ENCODE measurements around the gene FRMPD4. TPM values are rescaled to one million over a fixed set of nuclear protein-coding genes. Genes with fewer than 3 reads are reported as not detected.

The FRMPD4 gene
- total and polyA plus RNA-seq, 2 experiments from 2014 or later = 0.19 to 0.80 TPM

GRCh38 chrX:12581546-12581945, 443.3 kb downstream of the FRMPD4 start (continued):
- TF ChIP-seq EZH2 (IDR thresholded peaks at IDR 0.05; ENCODE audit: low read depth, unreplicated experiment) = no peak

DNA sequence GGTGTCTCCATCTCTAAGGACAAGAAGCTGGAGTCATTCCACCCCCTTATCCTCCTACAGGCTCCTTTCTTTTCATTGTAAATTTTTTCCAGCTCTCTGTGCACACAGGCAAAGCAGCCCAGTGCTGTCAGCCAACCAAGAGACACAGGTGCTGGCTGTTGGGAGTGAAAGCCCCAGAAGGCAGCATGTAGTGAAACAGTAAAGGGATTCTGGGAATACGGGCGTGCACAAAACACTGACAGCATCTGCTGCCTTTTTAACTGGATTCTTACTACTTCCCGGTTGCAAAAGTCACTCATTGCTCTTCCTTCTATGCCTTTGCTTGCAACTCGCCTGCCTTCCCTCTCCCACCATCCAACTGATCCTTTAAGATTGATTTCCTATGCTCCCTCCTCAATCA, 444.4 kb downstream of the FRMPD4 start:
- H3K9me2 ChIP-seq (ENCODE audit: insufficient read depth) = no peaks in the 10 kb centered on the region
- no peak overlapping the region for H3K4me3 Mint-ChIP-seq
- H3F3A ChIP-seq (replicated peaks; ENCODE audit: low read depth) = no peaks in the 10 kb centered on the region
- H4K20me1 ChIP-seq (replicated peaks; ENCODE audit: insufficient read depth) = no peaks in the 10 kb centered on the region
- ATAC-seq (no peak), DNase-seq (ENCODE audit: low spot score) (no peak)
- no peak overlapping the region for H3K4me2 ChIP-seq
- H3K4me1 Mint-ChIP-seq = peaks cover 4% of the 10 kb centered on the region; the same call in 2 of the 3 replicates
- H3K27ac ChIP-seq (ENCODE audit: low read depth) = no peak overlapping the region
- no peaks in the 10 kb centered on the region for H3K79me2 ChIP-seq (replicated peaks; ENCODE audit: insufficient read depth)
- no peak overlapping the region for H3K4me3 ChIP-seq
- H3K27ac Mint-ChIP-seq = no peak overlapping the region
- no peaks in the 10 kb centered on the region for H3K36me3 Mint-ChIP-seq (ENCODE audit: low read depth)
- no peaks in the 10 kb centered on the region for H3K4me1 ChIP-seq (ENCODE audit: insufficient read depth)
- TF ChIP-seq NANOG (IDR thresholded peaks at IDR 0.05; ENCODE audit: borderline replicate concordance) = no peak
- TF ChIP-seq CTCF (conservative IDR thresholded peaks at IDR 0.05; ENCODE audit: low read depth in 2 of 2) = no peak
- TF ChIP-seq REST (IDR thresholded peaks at IDR 0.05; ENCODE audit: unreplicated experiment) = no peak
- no peak for TF ChIP-seq CREB1 (CRISPR knock-in tag; IDR thresholded peaks at IDR 0.05; ENCODE audit: low read depth)
- no peak for TF ChIP-seq JUNB (IDR thresholded peaks at IDR 0.05; ENCODE audit: unreplicated experiment)
- TF ChIP-seq, protein P1, sequence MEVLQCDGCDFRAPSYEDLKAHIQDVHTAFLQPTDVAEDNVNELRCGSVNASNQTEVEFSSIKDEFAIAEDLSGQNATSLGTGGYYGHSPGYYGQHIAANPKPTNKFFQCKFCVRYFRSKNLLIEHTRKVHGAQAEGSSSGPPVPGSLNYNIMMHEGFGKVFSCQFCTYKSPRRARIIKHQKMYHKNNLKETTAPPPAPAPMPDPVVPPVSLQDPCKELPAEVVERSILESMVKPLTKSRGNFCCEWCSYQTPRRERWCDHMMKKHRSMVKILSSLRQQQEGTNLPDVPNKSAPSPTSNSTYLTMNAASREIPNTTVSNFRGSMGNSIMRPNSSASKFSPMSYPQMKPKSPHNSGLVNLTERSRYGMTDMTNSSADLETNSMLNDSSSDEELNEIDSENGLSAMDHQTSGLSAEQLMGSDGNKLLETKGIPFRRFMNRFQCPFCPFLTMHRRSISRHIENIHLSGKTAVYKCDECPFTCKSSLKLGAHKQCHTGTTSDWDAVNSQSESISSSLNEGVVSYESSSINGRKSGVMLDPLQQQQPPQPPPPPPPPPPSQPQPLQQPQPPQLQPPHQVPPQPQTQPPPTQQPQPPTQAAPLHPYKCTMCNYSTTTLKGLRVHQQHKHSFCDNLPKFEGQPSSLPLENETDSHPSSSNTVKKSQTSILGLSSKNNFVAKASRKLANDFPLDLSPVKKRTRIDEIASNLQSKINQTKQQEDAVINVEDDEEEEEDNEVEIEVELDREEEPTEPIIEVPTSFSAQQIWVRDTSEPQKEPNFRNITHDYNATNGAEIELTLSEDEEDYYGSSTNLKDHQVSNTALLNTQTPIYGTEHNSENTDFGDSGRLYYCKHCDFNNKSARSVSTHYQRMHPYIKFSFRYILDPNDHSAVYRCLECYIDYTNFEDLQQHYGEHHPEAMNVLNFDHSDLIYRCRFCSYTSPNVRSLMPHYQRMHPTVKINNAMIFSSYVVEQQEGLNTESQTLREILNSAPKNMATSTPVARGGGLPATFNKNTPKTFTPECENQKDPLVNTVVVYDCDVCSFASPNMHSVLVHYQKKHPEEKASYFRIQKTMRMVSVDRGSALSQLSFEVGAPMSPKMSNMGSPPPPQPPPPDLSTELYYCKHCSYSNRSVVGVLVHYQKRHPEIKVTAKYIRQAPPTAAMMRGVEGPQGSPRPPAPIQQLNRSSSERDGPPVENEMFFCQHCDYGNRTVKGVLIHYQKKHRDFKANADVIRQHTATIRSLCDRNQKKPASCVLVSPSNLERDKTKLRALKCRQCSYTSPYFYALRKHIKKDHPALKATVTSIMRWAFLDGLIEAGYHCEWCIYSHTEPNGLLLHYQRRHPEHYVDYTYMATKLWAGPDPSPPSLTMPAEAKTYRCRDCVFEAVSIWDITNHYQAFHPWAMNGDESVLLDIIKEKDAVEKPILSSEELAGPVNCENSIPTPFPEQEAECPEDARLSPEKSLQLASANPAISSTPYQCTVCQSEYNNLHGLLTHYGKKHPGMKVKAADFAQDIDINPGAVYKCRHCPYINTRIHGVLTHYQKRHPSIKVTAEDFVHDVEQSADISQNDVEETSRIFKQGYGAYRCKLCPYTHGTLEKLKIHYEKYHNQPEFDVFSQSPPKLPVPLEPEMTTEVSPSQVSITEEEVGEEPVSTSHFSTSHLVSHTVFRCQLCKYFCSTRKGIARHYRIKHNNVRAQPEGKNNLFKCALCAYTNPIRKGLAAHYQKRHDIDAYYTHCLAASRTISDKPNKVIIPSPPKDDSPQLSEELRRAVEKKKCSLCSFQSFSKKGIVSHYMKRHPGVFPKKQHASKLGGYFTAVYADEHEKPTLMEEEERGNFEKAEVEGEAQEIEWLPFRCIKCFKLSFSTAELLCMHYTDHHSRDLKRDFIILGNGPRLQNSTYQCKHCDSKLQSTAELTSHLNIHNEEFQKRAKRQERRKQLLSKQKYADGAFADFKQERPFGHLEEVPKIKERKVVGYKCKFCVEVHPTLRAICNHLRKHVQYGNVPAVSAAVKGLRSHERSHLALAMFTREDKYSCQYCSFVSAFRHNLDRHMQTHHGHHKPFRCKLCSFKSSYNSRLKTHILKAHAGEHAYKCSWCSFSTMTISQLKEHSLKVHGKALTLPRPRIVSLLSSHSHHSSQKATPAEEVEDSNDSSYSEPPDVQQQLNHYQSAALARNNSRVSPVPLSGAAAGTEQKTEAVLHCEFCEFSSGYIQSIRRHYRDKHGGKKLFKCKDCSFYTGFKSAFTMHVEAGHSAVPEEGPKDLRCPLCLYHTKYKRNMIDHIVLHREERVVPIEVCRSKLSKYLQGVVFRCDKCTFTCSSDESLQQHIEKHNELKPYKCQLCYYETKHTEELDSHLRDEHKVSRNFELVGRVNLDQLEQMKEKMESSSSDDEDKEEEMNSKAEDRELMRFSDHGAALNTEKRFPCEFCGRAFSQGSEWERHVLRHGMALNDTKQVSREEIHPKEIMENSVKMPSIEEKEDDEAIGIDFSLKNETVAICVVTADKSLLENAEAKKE (CRISPR knock-in tag; IDR thresholded peaks at IDR 0.05) = no peak
- no peak for TF ChIP-seq ZNF331 (CRISPR knock-in tag; IDR thresholded peaks at IDR 0.05; ENCODE audit: low read depth)
- no peak for TF ChIP-seq EZH2phosphoT487 (IDR thresholded peaks at IDR 0.05; ENCODE audit: unreplicated experiment)
- TF ChIP-seq, protein P2, sequence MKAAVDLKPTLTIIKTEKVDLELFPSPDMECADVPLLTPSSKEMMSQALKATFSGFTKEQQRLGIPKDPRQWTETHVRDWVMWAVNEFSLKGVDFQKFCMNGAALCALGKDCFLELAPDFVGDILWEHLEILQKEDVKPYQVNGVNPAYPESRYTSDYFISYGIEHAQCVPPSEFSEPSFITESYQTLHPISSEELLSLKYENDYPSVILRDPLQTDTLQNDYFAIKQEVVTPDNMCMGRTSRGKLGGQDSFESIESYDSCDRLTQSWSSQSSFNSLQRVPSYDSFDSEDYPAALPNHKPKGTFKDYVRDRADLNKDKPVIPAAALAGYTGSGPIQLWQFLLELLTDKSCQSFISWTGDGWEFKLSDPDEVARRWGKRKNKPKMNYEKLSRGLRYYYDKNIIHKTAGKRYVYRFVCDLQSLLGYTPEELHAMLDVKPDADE (IDR thresholded peaks at IDR 0.05) = no peak
- H2AFZ ChIP-seq = no peak overlapping the region
- no peaks in the 10 kb centered on the region for H3K27me3 Mint-ChIP-seq (ENCODE audit: insufficient read depth, low read depth, poor library complexity)
- H3K9me3 Mint-ChIP-seq = no peaks in the 10 kb centered on the region
- no peaks in the 10 kb centered on the region for H3K36me3 ChIP-seq (ENCODE audit: insufficient read depth)
- no peaks in the 10 kb centered on the region for H3K27me3 ChIP-seq (ENCODE audit: insufficient read depth)

Data from GM23338 (cell line).